Panc1 (cell line): Measurements from ENCODE around the gene CYP26B1. TPM values are rescaled to one million over a fixed set of nuclear protein-coding genes. Genes with fewer than 3 reads are reported as not detected.

ENCODE experiments used
- ATAC-seq: fragments of 200-7000 bp; cut with Tn5 transposase; 2 replicates; pipeline ENCODE4 v1.9.1; 2020; ENCODE audit warnings: mild to moderate bottlenecking, moderate library complexity
- BruUV-seq: library from RNA; stranded (reverse); fragments of 400-500 nt; replicated peaks from 2 replicates; lab custom pipeline; 2021; lab: Mats Ljungman, UMichigan
- CTCF ChIA-PET: fragments of 300-600 bp; sonication (Branson Sonifier 250); formaldehyde crosslinking; loops from one replicate; lab custom pipeline; 2022; ENCODE audit warnings: antibody characterized with exemption; lab: Charles Lee
- POLR2A ChIA-PET: fragments of 300-600 bp; sonication (Branson Sonifier 250); formaldehyde crosslinking; loops from one replicate; lab custom pipeline; 2022; ENCODE audit warnings: antibody characterized with exemption; lab: Charles Lee
- DNase-seq: peaks from one replicate; pipeline ENCODE4 v3.0.0-alpha.2; 2010; ENCODE audit warnings: low read depth, low spot score
- H3K27ac ChIP-seq: 2 replicates; pipeline ENCODE4 v1.5.1; 2011; ENCODE audit warnings: mild to moderate bottlenecking, low read length, inconsistent platforms
- H3K27me3 ChIP-seq: fragments of 200-500 bp; sonication (Bioruptor generic); 2 replicates; pipeline ENCODE4 v1.6.0; 2014; ENCODE audit warnings: low read length, inconsistent platforms; ENCODE audit not compliant: control insufficient read depth, insufficient read depth
- H3K36me3 ChIP-seq: fragments of 200-500 bp; sonication (Bioruptor generic); 2 replicates; pipeline ENCODE4 v1.5.1; 2014; ENCODE audit warnings: inconsistent platforms, mild to moderate bottlenecking, low read length, moderate library complexity; ENCODE audit not compliant: control insufficient read depth, insufficient read depth
- H3K4me1 ChIP-seq: 2 replicates; pipeline ENCODE4 v1.5.1; 2011; ENCODE audit warnings: inconsistent platforms, mild to moderate bottlenecking, low read length, moderate library complexity; ENCODE audit not compliant: control insufficient read depth, insufficient read depth
- H3K4me3 ChIP-seq, 2 experiments: 2 replicates each; pipeline ENCODE4 v1.5.1; 2011 to 2012; ENCODE audit warnings: low read depth in 2 of 2, low read length in 2 of 2, mild to moderate bottlenecking in 2 of 2, inconsistent platforms in 1 of 2, moderate library complexity in 1 of 2
- H3K9me3 ChIP-seq: fragments of 200-500 bp; sonication (Bioruptor generic); 2 replicates; pipeline ENCODE4 v1.5.1; 2014; ENCODE audit warnings: low read depth, mild to moderate bottlenecking, inconsistent platforms, low read length, moderate library complexity; ENCODE audit not compliant: control insufficient read depth, insufficient read depth
- CTCF ChIP-seq: fragments of 450-650 bp; IDR thresholded peaks from 2 replicates; pipeline ENCODE4 v1.5.1; 2017; ENCODE audit warnings: mild to moderate bottlenecking
- POLR2AphosphoS5 ChIP-seq: IDR thresholded peaks from 2 replicates; pipeline ENCODE4 v1.6.1; 2012; ENCODE audit warnings: mild to moderate bottlenecking, low read depth, low read length, moderate library complexity
- REST ChIP-seq, 2 experiments: IDR thresholded peaks; 2 replicates each; pipeline ENCODE4 v1.6.1; 2011 to 2012; ENCODE audit warnings: low read depth in 2 of 2, control low read depth in 1 of 2, low read length in 1 of 2, mild to moderate bottlenecking in 1 of 2, moderate library complexity in 1 of 2; ENCODE audit not compliant: insufficient read depth in 1 of 2
- SIN3A ChIP-seq: IDR thresholded peaks from 2 replicates; pipeline ENCODE4 v1.6.1; 2012; ENCODE audit warnings: low read depth, mild to moderate bottlenecking, low read length, moderate library complexity, borderline replicate concordance; ENCODE audit not compliant: insufficient read depth
- TCF7L2 ChIP-seq: IDR thresholded peaks from 2 replicates; pipeline ENCODE4 v1.6.1; 2011; ENCODE audit warnings: mild to moderate bottlenecking, low read depth, low read length, inconsistent platforms
- in situ Hi-C: cut with HindIII; loops from 2 replicates; pipeline ENCODE4 v1.10.0; 2016; ENCODE audit warnings: low sequenced_read_pairs, low pct_unique_long_range_greater_than_20kb
- intact Hi-C: fragments of 100-400 bp; cut with micrococcal nuclease; formaldehyde crosslinking; loops from one replicate; pipeline ENCODE4 v1.10.0; 2022; ENCODE audit not compliant: unreplicated experiment
- total RNA-seq: library from RNA; stranded (reverse); gene quantifications from one replicate; pipeline ENCODE4 v1.2.1, GENCODE V29; 2021; ENCODE audit not compliant: unreplicated experiment

Gene CYP26B1
- total RNA-seq, 1 experiment from 2014 or later: 12.3 TPM

GRCh38 chr2:72191441-72191840 lies 43.8 kb upstream of the CYP26B1 start:
- DNase-seq (no peak), ATAC-seq (no peak)
- H3K4me3 ChIP-seq: no peak overlapping the region
- no peaks in the 10 kb centered on the region for H3K9me3 ChIP-seq
- TF ChIP-seq REST (IDR thresholded peaks at IDR 0.05; ENCODE audit: insufficient read depth in 1 of 2, low read depth in 2 of 2, low read length in 1 of 2): no peak
- TF ChIP-seq SIN3A: no peak
- no peak for TF ChIP-seq TCF7L2
- no peak for TF ChIP-seq POLR2AphosphoS5
- TF ChIP-seq CTCF: no peak
- no peaks in the 10 kb centered on the region for H3K36me3 ChIP-seq
- ChIA-PET CTCF (no interaction called here), POLR2A (no interaction called here)
- H3K27ac ChIP-seq: no peak overlapping the region
- no peaks in the 10 kb centered on the region for H3K27me3 ChIP-seq
- H3K4me1 ChIP-seq: no peaks in the 10 kb centered on the region
- intact Hi-C loops (no loop called here), in situ Hi-C loops (no loop called here)
- BruUV-seq: no TSS peak

DNA sequence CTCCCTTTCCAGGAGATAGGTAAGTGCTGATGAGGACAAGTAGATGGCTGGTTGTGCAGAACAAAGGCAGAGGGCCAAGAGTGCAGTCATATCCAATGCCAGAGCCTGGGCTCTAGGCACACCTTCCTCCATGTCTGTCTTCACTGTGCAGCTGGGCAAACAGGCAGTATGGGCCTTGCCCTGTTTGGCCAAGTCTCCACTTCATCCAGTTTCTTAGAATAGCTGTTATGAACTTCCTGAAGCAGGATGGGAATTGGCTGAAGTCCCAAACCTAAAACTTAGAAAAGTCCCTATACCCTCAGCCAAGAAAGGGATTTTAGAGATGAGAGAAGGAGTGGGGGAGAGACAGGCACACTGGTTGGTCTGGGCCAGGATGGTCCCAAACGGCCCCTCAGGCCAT lies 37.5 kb upstream of the CYP26B1 start:
- Histone ChIP-seq H3K4me1 (no peaks in the 10 kb centered on the region), H3K9me3 (no peaks in the 10 kb centered on the region), H3K27me3 (no peaks in the 10 kb centered on the region), H3K27ac (no peak overlapping the region), H3K4me3 (no peak overlapping the region), H3K36me3 (no peaks in the 10 kb centered on the region)
- ChIA-PET CTCF (no interaction called here), POLR2A (no interaction called here)
- ATAC-seq (no peak), DNase-seq (no peak)
- in situ Hi-C loops (no loop called here), intact Hi-C loops (no loop called here)
- TF ChIP-seq TCF7L2 (no peak), POLR2AphosphoS5 (no peak), CTCF (no peak), SIN3A (no peak), REST (IDR thresholded peaks at IDR 0.05; ENCODE audit: insufficient read depth in 1 of 2, low read depth in 2 of 2, low read length in 1 of 2) (no peak)
- no TSS peak for BruUV-seq
